ENCODE measurements around the gene GOLT1A.

GOLT1A gene

DNA sequence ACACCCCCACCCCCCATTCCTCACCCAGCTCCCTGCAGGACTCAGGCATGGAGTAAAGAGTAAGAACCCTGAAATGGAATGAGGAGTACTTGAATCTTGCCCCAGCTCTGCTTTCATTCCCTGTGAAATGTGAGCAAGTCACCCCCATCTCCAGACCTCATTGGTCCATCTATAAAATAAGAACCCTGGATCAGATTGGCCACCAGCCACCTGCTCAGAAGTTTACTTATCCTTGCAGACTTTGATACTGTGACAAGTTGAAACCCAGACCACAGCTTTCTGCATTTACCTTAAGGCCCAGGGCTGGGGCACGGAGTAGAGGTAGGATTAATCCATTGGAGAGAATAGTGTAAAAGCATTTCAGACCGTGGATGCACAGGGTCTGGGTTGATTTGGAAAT lies 19.7 kb downstream of the GOLT1A start:
- no peak overlapping the region for H3K4me2 ChIP-seq (ENCODE audit: low read depth, low read length, poor library complexity, severe bottlenecking)
- H3K79me2 ChIP-seq (ENCODE audit: insufficient read depth, low read length) = no peaks in the 10 kb centered on the region
- H3K4me3 ChIP-seq (ENCODE audit: low read length, poor library complexity, severe bottlenecking) = no peak overlapping the region
- H3K4me1 ChIP-seq (ENCODE audit: insufficient read depth, low read length, poor library complexity, severe bottlenecking) = no peaks in the 10 kb centered on the region
- no peak overlapping the region for H3K9ac ChIP-seq (ENCODE audit: low read depth, low read length, poor library complexity, severe bottlenecking)
- H3K36me3 ChIP-seq (ENCODE audit: insufficient read depth, low read length) = no peaks in the 10 kb centered on the region
- no peaks in the 10 kb centered on the region for H3K27me3 ChIP-seq (ENCODE audit: insufficient read depth, low read length, poor library complexity, severe bottlenecking)
- H3F3A ChIP-seq (ENCODE audit: low read depth) = no peaks in the 10 kb centered on the region
- H3K9me2 ChIP-seq (replicated peaks; ENCODE audit: low read depth, low read length) = no peaks in the 10 kb centered on the region
- H2AFZ ChIP-seq (ENCODE audit: low read length) = no peak overlapping the region
- H3K9me3 ChIP-seq (ENCODE audit: insufficient read depth, low read depth, low read length) = no peaks in the 10 kb centered on the region
- no peaks in the 10 kb centered on the region for H4K20me1 ChIP-seq (ENCODE audit: insufficient read depth, low read length, poor library complexity, severe bottlenecking)
- TF ChIP-seq, protein P1, sequence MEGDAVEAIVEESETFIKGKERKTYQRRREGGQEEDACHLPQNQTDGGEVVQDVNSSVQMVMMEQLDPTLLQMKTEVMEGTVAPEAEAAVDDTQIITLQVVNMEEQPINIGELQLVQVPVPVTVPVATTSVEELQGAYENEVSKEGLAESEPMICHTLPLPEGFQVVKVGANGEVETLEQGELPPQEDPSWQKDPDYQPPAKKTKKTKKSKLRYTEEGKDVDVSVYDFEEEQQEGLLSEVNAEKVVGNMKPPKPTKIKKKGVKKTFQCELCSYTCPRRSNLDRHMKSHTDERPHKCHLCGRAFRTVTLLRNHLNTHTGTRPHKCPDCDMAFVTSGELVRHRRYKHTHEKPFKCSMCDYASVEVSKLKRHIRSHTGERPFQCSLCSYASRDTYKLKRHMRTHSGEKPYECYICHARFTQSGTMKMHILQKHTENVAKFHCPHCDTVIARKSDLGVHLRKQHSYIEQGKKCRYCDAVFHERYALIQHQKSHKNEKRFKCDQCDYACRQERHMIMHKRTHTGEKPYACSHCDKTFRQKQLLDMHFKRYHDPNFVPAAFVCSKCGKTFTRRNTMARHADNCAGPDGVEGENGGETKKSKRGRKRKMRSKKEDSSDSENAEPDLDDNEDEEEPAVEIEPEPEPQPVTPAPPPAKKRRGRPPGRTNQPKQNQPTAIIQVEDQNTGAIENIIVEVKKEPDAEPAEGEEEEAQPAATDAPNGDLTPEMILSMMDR (conservative IDR thresholded peaks at IDR 0.05; ENCODE audit: low read length) = no peak
- no peak for TF ChIP-seq EZH2phosphoT487 (IDR thresholded peaks at IDR 0.05; ENCODE audit: borderline replicate concordance)

DNA sequence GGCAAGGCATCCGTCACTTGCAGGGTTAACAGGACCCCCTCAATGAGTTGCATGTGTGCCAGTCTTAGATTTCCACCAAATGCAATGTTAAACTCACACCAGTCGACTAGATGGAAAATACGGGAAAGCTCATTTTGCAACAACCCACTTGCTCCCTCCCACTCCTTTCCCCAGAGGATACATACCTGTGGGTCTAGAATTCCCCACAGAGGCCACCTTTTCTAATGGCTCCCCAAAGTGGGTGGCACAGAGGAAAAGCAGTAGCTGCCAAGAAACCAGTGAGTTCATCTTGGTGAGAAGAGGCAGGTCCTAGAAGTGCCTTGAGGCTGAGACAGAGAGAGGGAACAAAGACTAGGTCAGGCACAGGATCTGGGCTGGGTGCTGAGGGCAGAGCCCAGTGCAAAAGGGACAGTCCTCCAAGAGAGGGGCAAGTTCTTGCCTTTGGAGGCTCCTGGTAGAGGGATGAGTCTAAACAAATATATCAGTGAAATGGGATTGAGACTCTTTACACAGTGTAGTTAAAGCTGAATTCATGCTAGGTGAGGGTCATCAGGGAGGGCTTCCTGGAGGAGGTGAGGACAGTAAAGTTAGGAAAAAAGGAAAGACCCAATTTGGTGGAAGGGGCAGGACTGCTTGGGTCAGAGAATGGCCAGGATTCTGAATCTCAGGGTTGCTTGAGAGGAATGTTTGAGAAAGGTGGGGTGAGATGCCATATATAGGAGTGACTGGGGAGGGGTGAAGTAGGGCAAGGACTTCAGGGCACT lies 21.0 kb downstream of the GOLT1A start:
- no peaks in the 10 kb centered on the region for H3K27me3 ChIP-seq (ENCODE audit: insufficient read depth, low read length, poor library complexity, severe bottlenecking)
- no peaks in the 10 kb centered on the region for H3K36me3 ChIP-seq (ENCODE audit: insufficient read depth, low read length)
- H3K4me2 ChIP-seq (ENCODE audit: low read depth, low read length, poor library complexity, severe bottlenecking) = no peak overlapping the region
- no peaks in the 10 kb centered on the region for H3K9me2 ChIP-seq (replicated peaks; ENCODE audit: low read depth, low read length)
- H3K9me3 ChIP-seq (ENCODE audit: insufficient read depth, low read depth, low read length) = no peaks in the 10 kb centered on the region
- H3K4me1 ChIP-seq (ENCODE audit: insufficient read depth, low read length, poor library complexity, severe bottlenecking) = peaks cover 9% of the 10 kb centered on the region
- no peak overlapping the region for H3K9ac ChIP-seq (ENCODE audit: low read depth, low read length, poor library complexity, severe bottlenecking)
- no peaks in the 10 kb centered on the region for H3F3A ChIP-seq (ENCODE audit: low read depth)
- no peak overlapping the region for H2AFZ ChIP-seq (ENCODE audit: low read length)
- TF ChIP-seq, protein P1 (conservative IDR thresholded peaks at IDR 0.05; ENCODE audit: low read length) = no peak
- no peak for TF ChIP-seq EZH2phosphoT487 (IDR thresholded peaks at IDR 0.05; ENCODE audit: borderline replicate concordance)
- H3K4me3 ChIP-seq (ENCODE audit: low read length, poor library complexity, severe bottlenecking) = no peak overlapping the region
- H4K20me1 ChIP-seq (ENCODE audit: insufficient read depth, low read length, poor library complexity, severe bottlenecking) = no peaks in the 10 kb centered on the region
- H3K79me2 ChIP-seq (ENCODE audit: insufficient read depth, low read length) = no peaks in the 10 kb centered on the region

DNA sequence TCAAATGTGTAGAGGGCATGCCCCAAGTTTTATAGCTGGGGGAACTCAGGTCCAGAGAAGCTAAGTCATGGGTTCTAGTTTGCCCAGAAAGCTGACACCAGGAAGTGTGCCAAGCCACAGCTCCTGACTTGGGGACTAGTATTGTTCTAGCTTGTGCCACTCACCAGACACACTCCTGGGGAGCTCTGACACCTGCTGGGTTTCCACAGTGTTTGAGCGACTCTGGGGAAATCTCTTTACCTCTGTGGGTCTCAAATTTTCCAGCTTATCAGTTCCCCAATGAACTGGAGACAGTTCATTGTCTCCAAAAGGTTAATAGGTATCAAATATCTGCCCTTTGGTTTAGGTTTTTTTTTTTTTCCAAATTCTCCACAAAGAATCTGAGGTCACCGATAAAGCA lies 21.7 kb downstream of the GOLT1A start:
- Histone ChIP-seq H2AFZ (ENCODE audit: low read length) (no peak overlapping the region), H4K20me1 (ENCODE audit: insufficient read depth, low read length, poor library complexity, severe bottlenecking) (no peaks in the 10 kb centered on the region), H3K9ac (ENCODE audit: low read depth, low read length, poor library complexity, severe bottlenecking) (no peak overlapping the region), H3K4me2 (ENCODE audit: low read depth, low read length, poor library complexity, severe bottlenecking) (no peak overlapping the region), H3K79me2 (ENCODE audit: insufficient read depth, low read length) (no peaks in the 10 kb centered on the region), H3K4me1 (ENCODE audit: insufficient read depth, low read length, poor library complexity, severe bottlenecking) (peaks cover 9% of the 10 kb centered on the region), H3K9me3 (ENCODE audit: insufficient read depth, low read depth, low read length) (no peaks in the 10 kb centered on the region), H3K4me3 (ENCODE audit: low read length, poor library complexity, severe bottlenecking) (no peak overlapping the region), H3K27me3 (ENCODE audit: insufficient read depth, low read length, poor library complexity, severe bottlenecking) (no peaks in the 10 kb centered on the region), H3K9me2 (replicated peaks; ENCODE audit: low read depth, low read length) (no peaks in the 10 kb centered on the region), H3F3A (ENCODE audit: low read depth) (no peaks in the 10 kb centered on the region), H3K36me3 (ENCODE audit: insufficient read depth, low read length) (no peaks in the 10 kb centered on the region)
- no peak for TF ChIP-seq EZH2phosphoT487 (IDR thresholded peaks at IDR 0.05; ENCODE audit: borderline replicate concordance)
- TF ChIP-seq, protein P1 (conservative IDR thresholded peaks at IDR 0.05; ENCODE audit: low read length) = no peak
